K562 (cell line): ENCODE results near the gene SMIM23. TPM values are rescaled to one million over a fixed set of nuclear protein-coding genes. Genes with fewer than 3 reads are reported as not detected.

Experiments
- ATAC-seq: fragments of 200-7000 bp; cut with Tn5 transposase; 3 replicates; pipeline ENCODE4 v1.9.1; 2020; ENCODE audit warnings: moderate library complexity
- BruUV-seq: library from RNA; stranded (reverse); fragments of 400-500 nt; replicated peaks from 2 replicates; lab custom pipeline; 2021; lab: Mats Ljungman, UMichigan
- CTCF ChIA-PET: fragments of 300-600 bp; formaldehyde crosslinking; extraction: SDS; loops from one replicate; lab custom pipeline; 2021; ENCODE audit warnings: low intra/inter-chr PET ratio; lab: Yijun Ruan, JAX
- POLR2A ChIA-PET: fragments of 300-600, 350-650 bp; sonication (Branson Sonifier 250); formaldehyde crosslinking; extraction: SDS; loops from one replicate; lab custom pipeline; 2021; ENCODE audit warnings: antibody characterized with exemption, inconsistent platforms; lab: Yijun Ruan, JAX
- DNase-seq, 4 experiments: peaks; one replicate each; pipeline versions ENCODE4 v3.0.0 to v3.0.0-alpha.2; 2011 to 2018; ENCODE audit warnings: low spot score in 3 of 4, mixed read lengths in 3 of 4; ENCODE audit errors: extremely low read depth in 1 of 4
- FAIRE-seq: peaks from 2 replicates; lab custom pipeline; 2011; peaks lifted over from hg19 to GRCh38; lab: Jason Lieb, UNC
- H2AFZ ChIP-seq: 2 replicates; pipeline ENCODE4 v1.6.0; 2011; ENCODE audit warnings: low read depth, low read length, control low read depth, inconsistent platforms
- H3K27ac ChIP-seq: fragments of 200-600 bp; 3 replicates; pipeline ENCODE4 v1.8.0; 2011; ENCODE audit warnings: low read depth, mild to moderate bottlenecking, control low read depth, inconsistent platforms, low read length, moderate library complexity, mixed read lengths; ENCODE audit errors: extremely low read depth
- H3K27me3 ChIP-seq, 2 experiments: fragments of 300-600 bp in 1 of 2; 2 replicates in 1 of 2; 3 replicates in 1 of 2; pipeline versions ENCODE4 v1.6.0 to v1.8.0; 2011; ENCODE audit warnings: inconsistent platforms in 2 of 2, low read length in 2 of 2, mild to moderate bottlenecking in 1 of 2, mixed read lengths in 1 of 2, moderate library complexity in 1 of 2; ENCODE audit not compliant: control insufficient read depth in 2 of 2, insufficient read depth in 2 of 2
- H3K36me3 ChIP-seq: fragments of 300-600 bp; 3 replicates; pipeline ENCODE4 v1.8.0; 2011; ENCODE audit warnings: mild to moderate bottlenecking, low read length, inconsistent platforms; ENCODE audit not compliant: control insufficient read depth, insufficient read depth
- H3K4me1 ChIP-seq, 2 experiments: fragments of 200-600 bp in 1 of 2; replicated peaks in 1 of 2; 2 replicates in 1 of 2; 3 replicates in 1 of 2; pipeline versions ENCODE4 v1.5.1 to v1.8.0; 2011; ENCODE audit warnings: inconsistent platforms in 2 of 2, low read length in 2 of 2, mild to moderate bottlenecking in 1 of 2, mixed read lengths in 1 of 2, moderate library complexity in 1 of 2; ENCODE audit not compliant: control insufficient read depth in 2 of 2, insufficient read depth in 2 of 2
- H3K4me2 ChIP-seq: 2 replicates; pipeline ENCODE4 v1.6.1; 2011; ENCODE audit warnings: low read length, control low read depth, inconsistent platforms, mixed read lengths; ENCODE audit not compliant: insufficient read depth
- H3K4me3 ChIP-seq: fragments of 200-600 bp; sonication (generic), shearing (Covaris generic); 2 replicates; pipeline ENCODE4 v1.5.1; 2016; ENCODE audit warnings: control low read depth, inconsistent platforms
- H3K79me2 ChIP-seq: fragments of 200-600 bp; 3 replicates; pipeline ENCODE4 v1.8.0; 2011; ENCODE audit warnings: low read length, inconsistent platforms; ENCODE audit not compliant: control insufficient read depth, insufficient read depth
- H3K9ac ChIP-seq, 2 experiments: 2 replicates each; pipeline versions ENCODE4 v1.6.0 to v1.6.1; 2011; ENCODE audit warnings: low read depth in 2 of 2, low read length in 2 of 2, control low read depth in 1 of 2, inconsistent platforms in 1 of 2, mild to moderate bottlenecking in 1 of 2, mixed read lengths in 1 of 2; ENCODE audit not compliant: insufficient read depth in 1 of 2
- H3K9me1 ChIP-seq: one replicate; pipeline ENCODE4 v1.6.0; 2011; ENCODE audit warnings: inconsistent platforms, mild to moderate bottlenecking, low read length, moderate library complexity; ENCODE audit not compliant: control insufficient read depth, insufficient read depth
- H3K9me3 ChIP-seq: replicated peaks from 2 replicates; pipeline ENCODE4 v1.5.1; 2011; ENCODE audit warnings: low read depth, low read length, inconsistent platforms; ENCODE audit not compliant: control insufficient read depth, insufficient read depth
- H4K20me1 ChIP-seq: replicated peaks from 2 replicates; pipeline ENCODE4 v1.6.1; 2011; ENCODE audit warnings: low read length, inconsistent platforms, mixed read lengths; ENCODE audit not compliant: control insufficient read depth, insufficient read depth
- GATAD2B ChIP-seq: fragments of 450-650 bp; IDR thresholded peaks from 2 replicates; pipeline ENCODE4 v1.6.1; 2017; ENCODE audit warnings: mild to moderate bottlenecking, borderline replicate concordance
- GTF2F1 ChIP-seq: IDR thresholded peaks from 2 replicates; pipeline ENCODE4 v1.6.1; 2011; ENCODE audit warnings: low read depth, low read length, improper control_type of control experiment
- NFXL1 ChIP-seq: fragments of 450-650 bp; formaldehyde crosslinking; IDR thresholded peaks from 2 replicates; pipeline ENCODE4 v1.4.0; 2021; ENCODE audit warnings: mild to moderate bottlenecking
- PREB ChIP-seq: sonication (generic); formaldehyde crosslinking; IDR thresholded peaks from 2 replicates; pipeline ENCODE4 v1.8.1; 2023; ENCODE audit warnings: mild to moderate bottlenecking, missing genetic modification reagents
- RAD21 ChIP-seq, 2 experiments: fragments of 250-450 bp in 1 of 2; fragments of 450-650 bp in 1 of 2; sonication (Bioruptor Pico) in 1 of 2; formaldehyde crosslinking in 1 of 2; IDR thresholded peaks in 1 of 2; conservative IDR thresholded peaks in 1 of 2; 2 replicates each; pipeline versions ENCODE4 v1.4.0 to v1.8.0; 2020 to 2022; ENCODE audit warnings: mild to moderate bottlenecking in 2 of 2, moderate library complexity in 1 of 2
- RCOR1 ChIP-seq, 2 experiments: IDR thresholded peaks; 2 replicates each; pipeline ENCODE4 v1.6.1; 2012; ENCODE audit warnings: low read depth in 2 of 2, low read length in 2 of 2, borderline replicate concordance in 1 of 2, improper control_type of control experiment in 1 of 2
- SAFB2 ChIP-seq: fragments of 200-400 bp; formaldehyde crosslinking; IDR thresholded peaks from 2 replicates; pipeline ENCODE4 v1.6.1; 2018; ENCODE audit warnings: borderline replicate concordance, low read length, low read depth, moderate library complexity; ENCODE audit not compliant: severe bottlenecking
- SMARCA5 ChIP-seq: fragments of 450-650 bp; IDR thresholded peaks from 2 replicates; pipeline ENCODE4 v1.6.1; 2016
- STAT5A ChIP-seq: IDR thresholded peaks from 2 replicates; pipeline ENCODE4 v1.6.1; 2012; ENCODE audit warnings: low read length, inconsistent platforms, borderline replicate concordance
- TFE3 ChIP-seq: fragments of 450-650 bp; formaldehyde crosslinking; IDR thresholded peaks from 2 replicates; pipeline ENCODE4 v1.4.0; 2020; ENCODE audit warnings: mild to moderate bottlenecking, mixed read lengths
- ZC3H11A ChIP-seq: IDR thresholded peaks from 2 replicates; pipeline ENCODE4 v1.6.1; 2012; ENCODE audit warnings: low read depth, low read length, improper control_type of control experiment
- ZC3H4 ChIP-seq: sonication (generic); formaldehyde crosslinking; IDR thresholded peaks from 2 replicates; pipeline ENCODE4 v1.9.0; 2021; ENCODE audit warnings: missing genetic modification reagents, borderline replicate concordance
- ZKSCAN1 ChIP-seq: fragments of 150-350 bp; IDR thresholded peaks from 2 replicates; pipeline ENCODE4 v1.6.1; 2016; ENCODE audit warnings: low read depth, low read length
- WGBS: fragments of 100-300 bp; shearing (Covaris generic); methylation state at CpG from one replicate; pipeline ENCODE4 v1.1.6; 2016; ENCODE audit warnings: low coverage, mixed read lengths; ENCODE audit not compliant: insufficient coverage; ENCODE audit errors: missing lambda C conversion rate; 5-methylcytosine and 5-hydroxymethylcytosine counted together
- in situ Hi-C: fragments of 300-500 bp; cut with MboI; formaldehyde crosslinking; loops from 4 replicates; pipeline ENCODE4 v1.15.0; 2018; ENCODE audit warnings: inconsistent platforms, mixed read lengths
- intact Hi-C: fragments of 100-400 bp; cut with micrococcal nuclease; formaldehyde crosslinking; loops from 2 replicates; pipeline ENCODE4 v1.14.2; 2022
- polyA plus RNA-seq, 8 experiments: library from polyadenylated mRNA; depleted of rRNA in 4 of 8; stranded (reverse) in 5 of 8; unstranded in 3 of 8; fragments of >200 nt; fragmentation: Nextera tagmentation in 2 of 8; fragmentation: Illumina TruSeq in 1 of 8; extraction: Ambion mirVana in 2 of 8; extraction: Trizol in 1 of 8; gene quantifications; 2 replicates each; pipeline versions ENCODE4 v1.2.1 to v1.2.3, GENCODE V29; 2011 to 2014; ENCODE audit warnings: inconsistent platforms in 1 of 8, missing spikeins in 1 of 8
- total RNA-seq, 7 experiments: library from RNA; depleted of rRNA in 6 of 7; stranded (reverse); fragments of >200 nt in 6 of 7; fragmentation: Illumina TruSeq in 2 of 7; extraction: Trizol in 2 of 7; gene quantifications; 2 replicates each; pipeline versions ENCODE4 v1.2.1 to v1.2.3, GENCODE V29; 2011 to 2021; ENCODE audit warnings: low replicate concordance in 1 of 7
- TF ChIP-seq, protein P1 (sequence below): fragments of 450-650 bp; IDR thresholded peaks from 2 replicates; pipeline ENCODE4 v1.6.1; 2017; ENCODE audit warnings: mild to moderate bottlenecking, moderate library complexity

SMIM23 gene
- total and polyA plus RNA-seq, 9 of the 15 experiments (the other 6 are each of a cell fraction or from before 2014, with no cell fraction given): not detected

DNA sequence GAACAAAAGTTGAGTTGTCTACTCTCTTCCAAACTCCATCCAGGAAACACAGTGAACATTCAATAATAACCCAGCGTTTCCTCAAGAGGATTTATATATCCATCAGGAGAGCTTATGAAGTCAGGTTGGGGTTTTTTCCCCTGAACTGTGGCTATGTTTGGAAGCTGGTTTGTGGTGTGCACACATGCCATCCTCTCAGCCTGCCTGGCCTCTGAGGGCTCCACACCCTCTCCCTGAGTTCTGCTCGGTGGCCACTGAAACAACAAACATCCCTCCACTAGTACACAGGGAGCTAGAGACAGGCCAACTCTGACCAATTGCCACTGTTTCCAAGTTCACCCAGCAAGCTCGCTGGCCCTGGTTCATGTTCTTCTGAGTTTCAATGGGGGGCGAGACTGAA, 35.7 kb downstream of the SMIM23 start:
- Histone ChIP-seq H3K27me3 (peaks cover 3 to 46% of the 10 kb centered on the region in 2 experiments; a peak in 4 of 5 replicates), H3K4me2 (no peak overlapping the region), H3K9ac (no peak overlapping the region), H3K4me1 (no peaks in the 10 kb centered on the region), H3K79me2 (no peaks in the 10 kb centered on the region), H3K9me3 (no peaks in the 10 kb centered on the region), H4K20me1 (no peaks in the 10 kb centered on the region; the same call in 1 of the 2 replicates), H3K9me1 (peaks cover 3% of the 10 kb centered on the region), H2AFZ (no peak overlapping the region), H3K4me3 (no peak overlapping the region), H3K36me3 (no peaks in the 10 kb centered on the region), H3K27ac (no peak overlapping the region)
- no TSS peak for BruUV-seq
- CTCF ChIA-PET: no interaction called here
- in situ Hi-C loops: no loop called here
- POLR2A ChIA-PET: interaction anchor here (0.6 to 3.4 kb wide), 3 partner anchors 20 to 97 kb away, joined by 3 to 11 read pairs (median 3); no protein-coding TSS in a partner anchor
- intact Hi-C loops: no loop called here
- WGBS: 0% methylated on average over 4 of the region's 4 CpGs
- FAIRE-seq (no peak), DNase-seq (no peak), ATAC-seq (no peak)
- TF ChIP-seq SAFB2 (no peak), ZKSCAN1 (no peak), TFE3 (CRISPR knock-in tag) (no peak), GATAD2B (no peak), RAD21 (CRISPR knock-in tag; conservative IDR thresholded peaks at IDR 0.05 in 1 of 2, IDR thresholded peaks at IDR 0.05 in 1 of 2) (no peak), ZC3H4 (CRISPR knock-in tag) (no peak), SMARCA5 (no peak), PREB (CRISPR knock-in tag) (no peak), STAT5A (no peak), ZC3H11A (no peak), NFXL1 (CRISPR knock-in tag) (no peak), GTF2F1 (no peak), RCOR1 (IDR thresholded peaks at IDR 0.05; ENCODE audit: borderline replicate concordance in 1 of 2, low read depth in 2 of 2, low read length in 2 of 2) (no peak)
- TF ChIP-seq, protein P1, sequence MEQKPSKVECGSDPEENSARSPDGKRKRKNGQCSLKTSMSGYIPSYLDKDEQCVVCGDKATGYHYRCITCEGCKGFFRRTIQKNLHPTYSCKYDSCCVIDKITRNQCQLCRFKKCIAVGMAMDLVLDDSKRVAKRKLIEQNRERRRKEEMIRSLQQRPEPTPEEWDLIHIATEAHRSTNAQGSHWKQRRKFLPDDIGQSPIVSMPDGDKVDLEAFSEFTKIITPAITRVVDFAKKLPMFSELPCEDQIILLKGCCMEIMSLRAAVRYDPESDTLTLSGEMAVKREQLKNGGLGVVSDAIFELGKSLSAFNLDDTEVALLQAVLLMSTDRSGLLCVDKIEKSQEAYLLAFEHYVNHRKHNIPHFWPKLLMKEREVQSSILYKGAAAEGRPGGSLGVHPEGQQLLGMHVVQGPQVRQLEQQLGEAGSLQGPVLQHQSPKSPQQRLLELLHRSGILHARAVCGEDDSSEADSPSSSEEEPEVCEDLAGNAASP: no peak
